Karpas-422 (cell line): ENCODE measurements around the gene ANO9. TPM values are rescaled to one million over a fixed set of nuclear protein-coding genes. Genes with fewer than 3 reads are reported as not detected.

Experiments used
- DNase-seq: peaks from one replicate; pipeline ENCODE4 v3.0.0-alpha.2; 2015
- H2AFZ ChIP-seq: fragments of 200-600 bp; sonication (generic); 2 replicates; pipeline ENCODE4 v1.6.1; 2014; ENCODE audit warnings: antibody characterized with exemption, low read length, mixed read lengths
- H3K27ac ChIP-seq: fragments of 200-600 bp; sonication (generic); 2 replicates; pipeline ENCODE4 v1.5.1; 2014; ENCODE audit warnings: mild to moderate bottlenecking, low read length, moderate library complexity
- H3K27me3 ChIP-seq: fragments of 200-600 bp; sonication (generic); 2 replicates; pipeline ENCODE4 v1.6.1; 2014; ENCODE audit warnings: low read length, mixed read lengths
- H3K36me3 ChIP-seq: fragments of 200-600 bp; sonication (generic); 2 replicates; pipeline ENCODE4 v1.6.1; 2014; ENCODE audit warnings: low read length, mixed read lengths; ENCODE audit not compliant: insufficient read depth
- H3K4me1 ChIP-seq: fragments of 200-600 bp; sonication (generic); 2 replicates; pipeline ENCODE4 v1.6.1; 2014; ENCODE audit warnings: mild to moderate bottlenecking, low read length, mixed read lengths
- H3K4me2 ChIP-seq: fragments of 200-600 bp; sonication (generic); 2 replicates; pipeline ENCODE4 v1.6.1; 2014; ENCODE audit warnings: low read length, low read depth, mild to moderate bottlenecking; ENCODE audit not compliant: poor library complexity, severe bottlenecking
- H3K4me3 ChIP-seq: fragments of 200-600 bp; sonication (generic); 2 replicates; pipeline ENCODE4 v1.5.1; 2014; ENCODE audit warnings: mild to moderate bottlenecking, antibody characterized with exemption, low read length, mixed read lengths
- H3K79me2 ChIP-seq: fragments of 200-600 bp; sonication (generic); 2 replicates; pipeline ENCODE4 v1.6.1; 2014; ENCODE audit warnings: mild to moderate bottlenecking, low read length, mixed read lengths
- H3K9ac ChIP-seq: fragments of 200-600 bp; sonication (generic); 2 replicates; pipeline ENCODE4 v1.6.0; 2014; ENCODE audit warnings: low read length
- H3K9me2 ChIP-seq: fragments of 200-600 bp; sonication (generic), shearing (Covaris generic); replicated peaks from 2 replicates; pipeline ENCODE4 v1.6.0; 2014; ENCODE audit warnings: mild to moderate bottlenecking, low read length, moderate library complexity; ENCODE audit not compliant: insufficient read depth
- H3K9me3 ChIP-seq: fragments of 300-700, 200-600 bp; sonication (generic); 2 replicates; pipeline ENCODE4 v1.6.1; 2014; ENCODE audit warnings: low read length, mixed read lengths
- H4K20me1 ChIP-seq: fragments of 200-600 bp; sonication (generic); 2 replicates; pipeline ENCODE4 v1.6.1; 2014; ENCODE audit warnings: mild to moderate bottlenecking, antibody characterized with exemption, low read length, low read depth; ENCODE audit not compliant: insufficient read depth
- total RNA-seq: library from RNA; depleted of rRNA; stranded (reverse); fragments of >200 nt; shearing (Covaris generic); gene quantifications from 2 replicates; pipeline ENCODE4 v1.2.3, GENCODE V29; 2014; ENCODE audit warnings: low replicate concordance

ANO9 gene
- total RNA-seq, 1 experiment from 2014 or later: 1.4 TPM

GRCh38 chr11:487571-488021 lies 45.8 kb upstream of the ANO9 start:
- Histone ChIP-seq H3K79me2 (no peaks in the 10 kb centered on the region), H3K9me3 (no peaks in the 10 kb centered on the region), H2AFZ (no peak overlapping the region), H4K20me1 (no peaks in the 10 kb centered on the region), H3K9ac (no peak overlapping the region), H3K36me3 (no peaks in the 10 kb centered on the region), H3K27me3 (no peaks in the 10 kb centered on the region), H3K4me1 (no peaks in the 10 kb centered on the region), H3K9me2 (no peaks in the 10 kb centered on the region), H3K4me3 (no peak overlapping the region), H3K27ac (no peak overlapping the region), H3K4me2 (no peak overlapping the region)
- no peak for DNase-seq

- no peak for DNase-seq
- Histone ChIP-seq H3K9ac (no peak overlapping the region), H3K4me3 (no peak overlapping the region), H3K36me3 (no peaks in the 10 kb centered on the region), H3K79me2 (no peaks in the 10 kb centered on the region), H3K4me1 (no peaks in the 10 kb centered on the region), H3K9me2 (no peaks in the 10 kb centered on the region), H3K4me2 (no peak overlapping the region), H3K27ac (no peak overlapping the region), H2AFZ (no peak overlapping the region), H4K20me1 (no peaks in the 10 kb centered on the region), H3K27me3 (no peaks in the 10 kb centered on the region), H3K9me3 (no peaks in the 10 kb centered on the region)
Measured at GRCh38 chr11:486189-486588, 44.4 kb upstream of the ANO9 start.

- no peaks in the 10 kb centered on the region for H3K27me3 ChIP-seq
- no peak overlapping the region for H3K9ac ChIP-seq
- no peak overlapping the region for H3K27ac ChIP-seq
- no peaks in the 10 kb centered on the region for H3K4me1 ChIP-seq
- H2AFZ ChIP-seq: no peak overlapping the region
- no peaks in the 10 kb centered on the region for H3K79me2 ChIP-seq
- no peaks in the 10 kb centered on the region for H3K9me2 ChIP-seq
- no peak for DNase-seq
- no peak overlapping the region for H3K4me3 ChIP-seq
- no peaks in the 10 kb centered on the region for H3K36me3 ChIP-seq
- H3K9me3 ChIP-seq: no peaks in the 10 kb centered on the region
- H4K20me1 ChIP-seq: no peaks in the 10 kb centered on the region
- no peak overlapping the region for H3K4me2 ChIP-seq
Measured at GRCh38 chr11:484616-485015, 42.8 kb upstream of the ANO9 start.

GRCh38 chr11:479311-479710 lies 37.5 kb upstream of the ANO9 start:
- H2AFZ ChIP-seq: no peak overlapping the region
- H3K9ac ChIP-seq: no peak overlapping the region
- no peaks in the 10 kb centered on the region for H3K4me1 ChIP-seq
- no peaks in the 10 kb centered on the region for H3K36me3 ChIP-seq
- no peak overlapping the region for H3K4me2 ChIP-seq
- no peak overlapping the region for H3K27ac ChIP-seq
- no peak overlapping the region for H3K4me3 ChIP-seq
- H3K27me3 ChIP-seq: no peaks in the 10 kb centered on the region
- H3K9me3 ChIP-seq: no peaks in the 10 kb centered on the region
- no peaks in the 10 kb centered on the region for H3K79me2 ChIP-seq
- no peak for DNase-seq
- no peaks in the 10 kb centered on the region for H3K9me2 ChIP-seq
- no peaks in the 10 kb centered on the region for H4K20me1 ChIP-seq

GRCh38 chr11:477052-477715 lies 35.4 kb upstream of the ANO9 start:
- Histone ChIP-seq H3K4me1 (no peaks in the 10 kb centered on the region), H3K36me3 (no peaks in the 10 kb centered on the region), H3K4me3 (no peak overlapping the region), H3K27ac (no peak overlapping the region), H3K4me2 (no peak overlapping the region), H3K9me3 (no peaks in the 10 kb centered on the region), H3K79me2 (no peaks in the 10 kb centered on the region), H4K20me1 (no peaks in the 10 kb centered on the region), H2AFZ (no peak overlapping the region), H3K9ac (no peak overlapping the region), H3K27me3 (no peaks in the 10 kb centered on the region), H3K9me2 (no peaks in the 10 kb centered on the region)
- no peak for DNase-seq

GRCh38 chr11:476416-476815 lies 34.6 kb upstream of the ANO9 start:
- no peaks in the 10 kb centered on the region for H3K9me2 ChIP-seq
- H3K36me3 ChIP-seq: no peaks in the 10 kb centered on the region
- H3K79me2 ChIP-seq: no peaks in the 10 kb centered on the region
- H3K27me3 ChIP-seq: no peaks in the 10 kb centered on the region
- H3K4me3 ChIP-seq: no peak overlapping the region
- no peaks in the 10 kb centered on the region for H3K4me1 ChIP-seq
- H3K9me3 ChIP-seq: no peaks in the 10 kb centered on the region
- H3K9ac ChIP-seq: no peak overlapping the region
- no peak overlapping the region for H2AFZ ChIP-seq
- no peaks in the 10 kb centered on the region for H4K20me1 ChIP-seq
- no peak overlapping the region for H3K27ac ChIP-seq
- no peak overlapping the region for H3K4me2 ChIP-seq
- DNase-seq: no peak

GRCh38 chr11:475941-476340 lies 34.1 kb upstream of the ANO9 start:
- H4K20me1 ChIP-seq: no peaks in the 10 kb centered on the region
- no peaks in the 10 kb centered on the region for H3K79me2 ChIP-seq
- H3K9me2 ChIP-seq: no peaks in the 10 kb centered on the region
- no peak overlapping the region for H2AFZ ChIP-seq
- H3K9ac ChIP-seq: no peak overlapping the region
- no peaks in the 10 kb centered on the region for H3K27me3 ChIP-seq
- H3K4me2 ChIP-seq: no peak overlapping the region
- H3K4me1 ChIP-seq: no peaks in the 10 kb centered on the region
- H3K4me3 ChIP-seq: no peak overlapping the region
- H3K9me3 ChIP-seq: no peaks in the 10 kb centered on the region
- DNase-seq: no peak
- no peaks in the 10 kb centered on the region for H3K36me3 ChIP-seq
- no peak overlapping the region for H3K27ac ChIP-seq

GRCh38 chr11:474914-475506 lies 33.2 kb upstream of the ANO9 start:
- no peak overlapping the region for H3K9ac ChIP-seq
- no peaks in the 10 kb centered on the region for H3K36me3 ChIP-seq
- H3K79me2 ChIP-seq: no peaks in the 10 kb centered on the region
- no peaks in the 10 kb centered on the region for H3K4me1 ChIP-seq
- no peak for DNase-seq
- no peaks in the 10 kb centered on the region for H4K20me1 ChIP-seq
- no peak overlapping the region for H3K27ac ChIP-seq
- no peak overlapping the region for H2AFZ ChIP-seq
- no peaks in the 10 kb centered on the region for H3K9me3 ChIP-seq
- no peak overlapping the region for H3K4me3 ChIP-seq
- no peaks in the 10 kb centered on the region for H3K9me2 ChIP-seq
- no peaks in the 10 kb centered on the region for H3K27me3 ChIP-seq
- no peak overlapping the region for H3K4me2 ChIP-seq
